ENCODE results near the gene JAML.

JAML gene

GRCh38 chr11:118224511-118225188 is at the start of gene JAML:
TSS of gene JAML (minus strand) at chr11:118225011. CDS start at chr11:118214866, 10,145 bp downstream.
- no peak for DNase-seq

- DNase-seq = no peak
Measured at GRCh38 chr11:118274186-118274585, 49.4 kb upstream of the JAML start.

GRCh38 chr11:118272001-118272400 is 47.2 kb upstream of the JAML start:
- DNase-seq = no peak

- DNase-seq = no peak
Measured at GRCh38 chr11:118267486-118267885, 42.7 kb upstream of the JAML start.

GRCh38 chr11:118265954-118266353 is 41.1 kb upstream of the JAML start:
- DNase-seq = no peak

- no peak for DNase-seq
Measured at GRCh38 chr11:118264569-118265465, 40.0 kb upstream of the JAML start.

GRCh38 chr11:118263695-118264568 is 39.1 kb upstream of the JAML start, which contains the start of gene MPZL2:
TSS of gene MPZL2 (minus strand) at chr11:118264297. CDS start at chr11:118264153, 144 bp downstream.
- DNase-seq = no peak

- DNase-seq = no peak
Measured at GRCh38 chr11:118263112-118263511, 38.3 kb upstream of the JAML start.

GRCh38 chr11:118260353-118260752 is 35.5 kb upstream of the JAML start:
- no peak for DNase-seq

GRCh38 chr11:118259138-118259537 is 34.3 kb upstream of the JAML start:
- no peak for DNase-seq

GRCh38 chr11:118258410-118258809 is 33.6 kb upstream of the JAML start:
- no peak for DNase-seq

- DNase-seq = no peak
Measured at GRCh38 chr11:118252688-118253087, 27.9 kb upstream of the JAML start.

GRCh38 chr11:118251858-118252652 is 27.2 kb upstream of the JAML start, which contains the start of gene MPZL3:
TSS of gene MPZL3 (minus strand) at chr11:118252365. CDS start at chr11:118252294, 71 bp downstream.
- peak; percentile 86 to 91 for DNase-seq

GRCh38 chr11:118247041-118247440 is 22.2 kb upstream of the JAML start:
- no peak for DNase-seq

- DNase-seq = no peak
Measured at GRCh38 chr11:118245936-118246562, 21.2 kb upstream of the JAML start.

- no peak for DNase-seq
Measured at GRCh38 chr11:118243993-118244762, 19.4 kb upstream of the JAML start.

GRCh38 chr11:118243161-118243560 is 18.4 kb upstream of the JAML start:
- no peak for DNase-seq

- no peak for DNase-seq
Measured at GRCh38 chr11:118241764-118242098, 16.9 kb upstream of the JAML start.

GRCh38 chr11:118240999-118241763 is 16.4 kb upstream of the JAML start:
- DNase-seq = no peak
